ENCODE measurements around the gene LGALS3BP. TPM values are rescaled to one million over a fixed set of nuclear protein-coding genes. Genes with fewer than 3 reads are reported as not detected.
A peak's percentile ranks its signal among the peaks of the same experiment; 100 is the strongest.

The LGALS3BP gene
- total and polyA plus RNA-seq, 2 of the 8 experiments (the other 6 are each of a cell fraction or from before 2014, with no cell fraction given), result 56.1 to 61.6 TPM

- no peak for TF ChIP-seq CHD7 (IDR thresholded peaks at IDR 0.05; ENCODE audit: insufficient replicate concordance, low read length)
- no peak for TF ChIP-seq CEBPB (IDR thresholded peaks at IDR 0.05; ENCODE audit: low read depth, low read length)
- TF ChIP-seq ZNF274 (IDR thresholded peaks at IDR 0.05; ENCODE audit: borderline replicate concordance, extremely low read depth, low read length), result no peak
- no peak for TF ChIP-seq CHD1 (IDR thresholded peaks at IDR 0.05; ENCODE audit: low read depth, low read length)
- no peak for TF ChIP-seq CBX5 (IDR thresholded peaks at IDR 0.05; ENCODE audit: low read depth, low read length)
- TF ChIP-seq KDM5A (IDR thresholded peaks at IDR 0.05; ENCODE audit: low read length), result no peak
- TF ChIP-seq CHD2 (IDR thresholded peaks at IDR 0.05; ENCODE audit: low read length), result no peak
- 0 out of 2 replicates have a peak, but pooled peaks have one; percentile 20 for TF ChIP-seq POLR2AphosphoS5 (IDR thresholded peaks at IDR 0.05; ENCODE audit: low read depth, low read length)
- no peak for TF ChIP-seq TEAD4 (IDR thresholded peaks at IDR 0.05; ENCODE audit: low read depth, low read length)
- TF ChIP-seq CBX8 (IDR thresholded peaks at IDR 0.05; ENCODE audit: borderline replicate concordance, low read depth, low read length), result no peak
- no peak for TF ChIP-seq EGR1 (IDR thresholded peaks at IDR 0.05; ENCODE audit: borderline replicate concordance, low read depth, low read length)
Observed at GRCh38 chr17:78986649-78987328, 7.1 kb upstream of the LGALS3BP start (continued).

Measured in H1 (cell line).